KOPT-K1 (cell line): ENCODE data around the gene ABCB9.

Source experiments
- H3K27ac ChIP-seq: fragments of 200-600 bp; sonication (generic); 2 replicates; pipeline ENCODE4 v1.5.1; 2016; ENCODE audit warnings: antibody characterized with exemption, mild to moderate bottlenecking, low read depth, low read length; ENCODE audit not compliant: poor library complexity, severe bottlenecking
- H3K36me3 ChIP-seq: fragments of 200-600 bp; sonication (generic); 2 replicates; pipeline ENCODE4 v1.5.1; 2017; ENCODE audit warnings: antibody characterized with exemption, mild to moderate bottlenecking, low read length, moderate library complexity; ENCODE audit not compliant: insufficient read depth
- H3K9me3 ChIP-seq: fragments of 200-600 bp; sonication (generic); 2 replicates; pipeline ENCODE4 v1.5.1; 2017; ENCODE audit warnings: antibody characterized with exemption, low read length, mild to moderate bottlenecking; ENCODE audit not compliant: insufficient read depth, poor library complexity, severe bottlenecking

Gene ABCB9

GRCh38 chr12:122979908-122980182, 13.6 kb upstream of the ABCB9 start:
- Histone ChIP-seq H3K9me3 (no peaks in the 10 kb centered on the region), H3K36me3 (peaks cover 59% of the 10 kb centered on the region), H3K27ac (peak overlapping the region; percentile 90)

- Histone ChIP-seq H3K27ac (peak overlapping the region; percentile 90), H3K9me3 (no peaks in the 10 kb centered on the region), H3K36me3 (peaks cover 53% of the 10 kb centered on the region)
These were observed 13.0 kb upstream of the ABCB9 start for GRCh38 chr12:122979001-122979907.

- H3K27ac ChIP-seq = no peak overlapping the region
- no peaks in the 10 kb centered on the region for H3K9me3 ChIP-seq
- H3K36me3 ChIP-seq = peaks cover 46% of the 10 kb centered on the region
These were observed 12.3 kb upstream of the ABCB9 start for GRCh38 chr12:122978507-122978955.

GRCh38 chr12:122977655-122978392, 11.6 kb upstream of the ABCB9 start:
- Histone ChIP-seq H3K36me3 (peaks cover 39% of the 10 kb centered on the region; the same call in 1 of the 2 replicates), H3K27ac (no peak overlapping the region), H3K9me3 (no peaks in the 10 kb centered on the region)

- Histone ChIP-seq H3K27ac (no peak overlapping the region), H3K36me3 (peaks cover 32% of the 10 kb centered on the region; the same call in 1 of the 2 replicates), H3K9me3 (no peaks in the 10 kb centered on the region)
These were observed 10.9 kb upstream of the ABCB9 start for GRCh38 chr12:122977153-122977552.

- peaks cover 27% of the 10 kb centered on the region; the same call in 1 of the 2 replicates for H3K36me3 ChIP-seq
- no peaks in the 10 kb centered on the region for H3K9me3 ChIP-seq
- H3K27ac ChIP-seq = no peak overlapping the region
These were observed 10.3 kb upstream of the ABCB9 start for GRCh38 chr12:122976648-122976975.

GRCh38 chr12:122975790-122976647, 9.8 kb upstream of the ABCB9 start:
- H3K36me3 ChIP-seq = peaks cover 27% of the 10 kb centered on the region; the same call in 1 of the 2 replicates
- H3K27ac ChIP-seq = peak overlapping the region; percentile 97
- H3K9me3 ChIP-seq = no peaks in the 10 kb centered on the region

- peak within 1 kb of the TSS; percentile 97 for H3K27ac ChIP-seq
- no peaks in the 10 kb centered on the region for H3K9me3 ChIP-seq
- H3K36me3 ChIP-seq = peaks cover 27% of the 10 kb centered on the region; the same call in 1 of the 2 replicates
These were observed 8.9 kb upstream of the ABCB9 start, which contains the start of gene OGFOD2 for GRCh38 chr12:122974892-122975789. Gene OGFOD2, plus strand, starts transcription at chr12:122975244. Its CDS starts 8 bp downstream, at chr12:122975252.

GRCh38 chr12:122974274-122974891, 8.1 kb upstream of the ABCB9 start:
- H3K9me3 ChIP-seq = no peaks in the 10 kb centered on the region
- H3K36me3 ChIP-seq = peaks cover 27% of the 10 kb centered on the region; the same call in 1 of the 2 replicates
- H3K27ac ChIP-seq = peak overlapping the region; percentile 97

GRCh38 chr12:122969676-122970075, 3.4 kb upstream of the ABCB9 start:
- Histone ChIP-seq H3K9me3 (no peaks in the 10 kb centered on the region), H3K27ac (no peak overlapping the region)

GRCh38 chr12:122968104-122968503, 1.8 kb upstream of the ABCB9 start:
- Histone ChIP-seq H3K36me3 (no peaks in the 10 kb centered on the region), H3K9me3 (no peaks in the 10 kb centered on the region), H3K27ac (no peak overlapping the region)

More at GRCh38 chr12:122969676-122970075, 3.4 kb upstream of the ABCB9 start:
- no peaks in the 10 kb centered on the region for H3K36me3 ChIP-seq

- H3K27ac ChIP-seq = no peak overlapping the region
- H3K36me3 ChIP-seq = no peaks in the 10 kb centered on the region
- no peaks in the 10 kb centered on the region for H3K9me3 ChIP-seq
These were observed 684 bp upstream of the ABCB9 start for GRCh38 chr12:122966743-122967550.

- Histone ChIP-seq H3K9me3 (no peaks in the 10 kb centered on the region), H3K27ac (no peak overlapping the region), H3K36me3 (no peaks in the 10 kb centered on the region)
These were observed 927 bp downstream of the ABCB9 start for GRCh38 chr12:122965321-122965751.
